Smooth muscle cell of the umbilical artery (primary cell): ENCODE data around the gene TCEAL4. TPM values are rescaled to one million over a fixed set of nuclear protein-coding genes. Genes with fewer than 3 reads are reported as not detected.

Experiments
- total RNA-seq: library from RNA; depleted of rRNA; stranded (reverse); fragments of >200 nt; gene quantifications from 2 replicates; pipeline ENCODE4 v1.2.3, GENCODE V29; 2014

TCEAL4 gene
- 47.2 and 56.4 TPM in 2 replicates for total RNA-seq

GRCh38 chrX:103585411-103586313 lies at the start of gene TCEAL4:
TSS of gene TCEAL4 (plus strand) at chrX:103585515. CDS start at chrX:103586676, 1,161 bp downstream.

DNA sequence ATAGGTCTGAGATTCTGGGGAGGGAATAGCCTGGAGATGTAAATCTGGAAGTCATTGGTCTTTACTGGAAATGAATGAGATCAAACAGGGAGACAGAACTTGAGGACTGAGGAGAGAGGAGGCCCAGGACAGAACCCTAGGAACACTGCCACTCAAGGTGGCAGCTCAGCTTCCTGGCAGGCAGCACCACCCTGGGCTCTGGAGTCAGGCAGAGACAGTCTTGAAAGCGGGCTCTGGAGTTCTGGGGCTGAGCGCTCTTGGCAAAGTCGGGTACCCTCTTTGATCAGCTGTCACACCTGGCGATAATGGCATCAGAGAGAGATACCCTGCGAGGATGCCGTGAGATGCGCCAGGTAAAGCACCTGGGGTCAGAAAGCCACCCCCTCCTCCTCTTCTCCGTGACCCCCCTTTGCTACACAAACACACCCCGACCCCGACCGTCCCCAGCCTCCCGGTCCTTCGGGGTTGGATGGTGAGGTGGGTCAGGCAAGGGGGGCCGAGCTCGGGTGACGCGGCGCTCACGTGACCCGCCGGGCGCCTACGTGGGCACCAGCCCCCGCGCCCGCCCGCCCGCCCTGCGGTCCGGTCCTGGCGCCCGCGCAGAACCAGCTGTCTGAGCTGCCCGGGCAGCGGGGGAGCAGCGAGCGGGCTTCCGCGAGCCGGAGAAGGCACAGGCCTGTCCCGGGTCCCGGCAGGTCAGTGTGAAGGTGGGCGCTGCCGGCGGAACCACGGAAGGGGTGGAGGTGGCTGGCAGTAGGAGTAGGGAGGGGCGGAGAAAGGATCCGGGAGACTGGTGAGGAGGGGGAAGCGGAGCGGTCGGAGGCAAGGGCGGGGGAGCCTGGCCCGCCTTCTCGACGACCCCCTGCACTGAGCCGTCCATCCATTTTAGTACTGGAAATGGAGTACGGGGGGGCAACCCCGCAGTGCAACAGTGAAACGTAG lies 22.3 kb downstream of the TCEAL4 start, which contains the start of gene TCEAL3:
TSS of gene TCEAL3 (plus strand) at position 600 of the 942 bp plus-strand sequence. CDS start 1,102 bp downstream, outside the sequence.

DNA sequence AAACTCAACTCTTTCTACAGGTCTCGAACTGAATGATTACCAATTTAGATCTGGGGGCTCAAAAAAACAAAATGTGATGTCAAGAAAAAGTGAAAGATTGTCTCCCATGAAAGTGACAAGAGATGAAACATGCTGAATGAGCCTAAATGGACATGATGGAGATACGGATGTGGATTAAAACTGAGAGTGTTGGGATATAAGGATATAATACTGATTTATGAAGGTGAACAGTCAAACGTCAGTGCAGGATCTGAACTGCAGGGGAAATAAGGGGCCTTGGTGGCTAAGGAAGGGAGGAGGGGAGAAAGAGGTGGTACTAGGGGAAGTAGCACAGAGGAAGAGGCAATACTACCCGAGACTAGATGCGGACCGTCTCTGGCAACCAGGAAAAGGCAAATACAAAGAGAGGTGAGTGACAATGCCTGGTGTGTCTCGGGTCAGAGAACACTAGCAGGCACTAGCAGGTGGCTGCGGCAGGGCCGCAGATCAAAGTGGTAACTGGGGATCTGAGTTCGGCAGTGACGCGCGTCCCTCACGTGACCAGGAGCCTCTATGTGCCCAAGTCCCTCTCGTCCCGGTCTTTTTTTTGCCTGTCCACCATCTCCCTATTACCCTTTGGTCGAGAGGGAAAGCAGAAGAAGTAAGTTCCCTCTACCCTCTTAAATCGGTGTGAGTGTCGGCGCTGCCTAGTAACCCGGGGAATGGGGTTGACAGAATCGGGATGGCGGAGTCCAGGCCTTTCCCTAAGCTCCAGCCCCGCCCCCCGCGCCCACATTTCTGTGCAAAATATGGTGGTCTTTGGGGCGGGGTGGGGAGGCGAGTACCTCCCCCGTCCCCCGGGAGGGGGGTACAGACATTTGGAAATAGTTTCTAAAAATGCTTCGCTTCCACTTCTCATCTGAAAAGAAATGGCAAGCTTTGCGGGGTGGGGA lies 43.3 kb downstream of the TCEAL4 start, which contains the start of gene TCEAL1:
TSS of gene TCEAL1 (plus strand) at position 590 of the 932 bp plus-strand sequence. CDS start 942 bp downstream, outside the sequence.

Other genes starting within 250 kb of the TCEAL4 start
- gene TCEAL9, start 229.0 kb upstream of the TCEAL4 start, total RNA-seq, result 105 and 140 TPM in 2 replicates
- gene BEX3, start 209.0 kb upstream of the TCEAL4 start, total RNA-seq, result 243 and 344 TPM in 2 replicates
- gene RAB40A, start 66.0 kb upstream of the TCEAL4 start, total RNA-seq, result 0.14 and 0.30 TPM in 2 replicates
- gene TCEAL3, start 22.4 kb downstream of the TCEAL4 start, total RNA-seq, result 15.8 and 16.3 TPM in 2 replicates
- 12.6 and 18.1 TPM in 2 replicates for gene TCEAL1, start 43.5 kb downstream of the TCEAL4 start, total RNA-seq
- 852 and 886 TPM in 2 replicates for gene MORF4L2, start 101.2 kb downstream of the TCEAL4 start, total RNA-seq
- gene TMEM31, start 125.4 kb downstream of the TCEAL4 start, total RNA-seq, result not detected in 2 replicates
- gene PLP1, start 191.3 kb downstream of the TCEAL4 start, total RNA-seq, result not detected in 2 replicates
- 0.78 and 1.5 TPM in 2 replicates for gene RAB9B, start 246.7 kb downstream of the TCEAL4 start, total RNA-seq